Keratinocyte (primary cell): ENCODE results near the gene AGFG1. TPM values are rescaled to one million over a fixed set of nuclear protein-coding genes. Genes with fewer than 3 reads are reported as not detected.
"Not testable (repeated sequence)": the region's sequence is repeated elsewhere in the genome, so short reads cannot be mapped to it uniquely, and the experiment has no call there.

Source experiments
- DNase-seq: peaks from one replicate; pipeline ENCODE4 v3.0.0-alpha.2; 2011; ENCODE audit warnings: low read depth, missing footprints, low spot score
- FAIRE-seq: peaks from 2 replicates; lab custom pipeline; 2011; peaks lifted over from hg19 to GRCh38; lab: Jason Lieb, UNC
- H2AFZ ChIP-seq: 2 replicates; pipeline ENCODE4 v1.6.0; 2012; ENCODE audit warnings: low read length, control low read depth, inconsistent platforms; ENCODE audit not compliant: control insufficient read depth
- H3K27ac ChIP-seq: 2 replicates; pipeline ENCODE4 v1.5.1; 2011; ENCODE audit warnings: low read length; ENCODE audit not compliant: control insufficient read depth, insufficient read depth
- H3K27me3 ChIP-seq: 3 replicates; pipeline ENCODE4 v1.6.0; 2011; ENCODE audit warnings: low read length; ENCODE audit not compliant: control insufficient read depth, insufficient read depth; ENCODE audit errors: extremely low read depth
- H3K36me3 ChIP-seq, 2 experiments: 2 replicates in 1 of 2; 3 replicates in 1 of 2; pipeline ENCODE4 v1.5.1; 2011; ENCODE audit warnings: low read length in 2 of 2, mild to moderate bottlenecking in 1 of 2; ENCODE audit not compliant: control insufficient read depth in 2 of 2, insufficient read depth in 2 of 2; ENCODE audit errors: extremely low read depth in 1 of 2
- H3K4me1 ChIP-seq: 3 replicates; pipeline ENCODE4 v1.5.1; 2011; ENCODE audit warnings: low read length; ENCODE audit not compliant: control insufficient read depth, insufficient read depth; ENCODE audit errors: extremely low read depth
- H3K4me2 ChIP-seq: 3 replicates; pipeline ENCODE4 v1.6.0; 2011; ENCODE audit warnings: low read depth, low read length; ENCODE audit not compliant: control insufficient read depth, insufficient read depth; ENCODE audit errors: extremely low read depth
- H3K4me3 ChIP-seq, 3 experiments: fragments of 200-600 bp in 1 of 3; sonication (generic) in 1 of 3; 2 replicates in 2 of 3; 3 replicates in 1 of 3; pipeline ENCODE4 v1.5.1; 2011 to 2016; ENCODE audit warnings: low read length in 3 of 3, mild to moderate bottlenecking in 3 of 3, control low read depth in 2 of 3, inconsistent platforms in 1 of 3, low read depth in 1 of 3, mixed read lengths in 1 of 3, mixed run types in 1 of 3, moderate library complexity in 1 of 3; ENCODE audit not compliant: control insufficient read depth in 2 of 3, insufficient read depth in 2 of 3; ENCODE audit errors: extremely low read depth in 1 of 3
- H3K79me2 ChIP-seq: 2 replicates; pipeline ENCODE4 v1.6.0; 2012; ENCODE audit warnings: low read length; ENCODE audit not compliant: control insufficient read depth, insufficient read depth
- H3K9ac ChIP-seq: 3 replicates; pipeline ENCODE4 v1.6.0; 2011; ENCODE audit warnings: low read length; ENCODE audit not compliant: control insufficient read depth, insufficient read depth; ENCODE audit errors: extremely low read depth
- H3K9me1 ChIP-seq: 3 replicates; pipeline ENCODE4 v1.6.0; 2011; ENCODE audit warnings: low read length; ENCODE audit not compliant: control insufficient read depth, insufficient read depth; ENCODE audit errors: extremely low read depth
- H3K9me3 ChIP-seq: 2 replicates; pipeline ENCODE4 v1.5.1; 2012; ENCODE audit warnings: low read depth, low read length; ENCODE audit not compliant: control insufficient read depth
- H4K20me1 ChIP-seq: 3 replicates; pipeline ENCODE4 v1.6.0; 2011; ENCODE audit warnings: low read length; ENCODE audit not compliant: control insufficient read depth, insufficient read depth; ENCODE audit errors: extremely low read depth
- CTCF ChIP-seq, 3 experiments: IDR thresholded peaks in 1 of 3; conservative IDR thresholded peaks in 1 of 3; optimal IDR thresholded peaks in 1 of 3; 2 replicates in 2 of 3; 3 replicates in 1 of 3; pipeline versions ENCODE3 to v1.5.1; 2011; ENCODE audit warnings: low read length in 3 of 3, mild to moderate bottlenecking in 3 of 3, moderate library complexity in 2 of 3, control low read depth in 1 of 3, inconsistent platforms in 1 of 3; ENCODE audit not compliant: insufficient read depth in 2 of 3; ENCODE audit errors: extremely low read depth in 1 of 3
- EZH2 ChIP-seq: IDR thresholded peaks from one replicate; pipeline ENCODE4 v1.6.1; 2012; ENCODE audit warnings: inconsistent platforms, mild to moderate bottlenecking, low read length, moderate library complexity
- dilution Hi-C: fragments of 300-500 bp; cut with MboI; formaldehyde crosslinking; loops from one replicate; pipeline ENCODE4 v1.7.0; 2020; ENCODE audit warnings: low sequenced_read_pairs; ENCODE audit not compliant: extremely low pct_ligation_motif_present
- polyA plus RNA-seq, 5 experiments: library from polyadenylated mRNA; depleted of rRNA in 3 of 5; stranded (reverse) in 3 of 5; stranded (forward) in 1 of 5; unstranded in 1 of 5; fragments of >200 nt; gene quantifications; 1 replicate in 1 of 5; 2 replicates in 3 of 5; 3 replicates in 1 of 5; pipeline versions ENCODE4 v1.2.1 to v1.2.3, GENCODE V29; 2011 to 2012; ENCODE audit warnings: missing spikeins in 2 of 5, low read depth in 1 of 5, low replicate concordance in 1 of 5

AGFG1 gene
- polyA plus RNA-seq, 1 donor (not counting 4 experiments of a cell fraction or from before 2014, with no cell fraction given): 111 TPM

GRCh38 chr2:227539465-227539956 is 67.6 kb downstream of the AGFG1 start:
- Histone ChIP-seq H3K9ac (no peak overlapping the region), H3K4me3 (no peak overlapping the region), H3K4me1 (no peaks in the 10 kb centered on the region), H3K4me2 (no peak overlapping the region), H3K36me3 (peaks cover 9 to 11% of the 10 kb centered on the region in 2 experiments), H3K27ac (no peak overlapping the region), H3K9me1 (no peaks in the 10 kb centered on the region), H2AFZ (no peak overlapping the region), H3K79me2 (peaks cover 2% of the 10 kb centered on the region), H3K27me3 (no peaks in the 10 kb centered on the region), H3K9me3 (no peaks in the 10 kb centered on the region), H4K20me1 (no peaks in the 10 kb centered on the region)
- FAIRE-seq (no peak), DNase-seq (no peak)
- dilution Hi-C loops: no loop called here
- TF ChIP-seq EZH2 (no peak), CTCF (optimal IDR thresholded peaks at IDR 0.05 in 1 of 3, IDR thresholded peaks at IDR 0.05 in 1 of 3, conservative IDR thresholded peaks at IDR 0.05 in 1 of 3; ENCODE audit: extremely low read depth in 1 of 3, insufficient read depth in 2 of 3, low read length in 3 of 3) (no peak)

- dilution Hi-C loops: not testable (repeated sequence)
These were observed 68.4 kb downstream of the AGFG1 start for GRCh38 chr2:227540352-227540751.

GRCh38 chr2:227545990-227546389 is 74.0 kb downstream of the AGFG1 start:
- Histone ChIP-seq H3K36me3 (peaks cover 4 to 6% of the 10 kb centered on the region in 2 experiments), H3K9me3 (no peaks in the 10 kb centered on the region), H3K27ac (no peak overlapping the region), H2AFZ (no peak overlapping the region), H3K4me3 (no peak overlapping the region), H3K4me1 (no peaks in the 10 kb centered on the region), H3K4me2 (no peak overlapping the region), H3K9ac (no peak overlapping the region), H3K79me2 (peaks cover 2% of the 10 kb centered on the region), H4K20me1 (no peaks in the 10 kb centered on the region), H3K27me3 (no peaks in the 10 kb centered on the region), H3K9me1 (no peaks in the 10 kb centered on the region)
- DNase-seq (no peak), FAIRE-seq (no peak)
- dilution Hi-C loops: no loop called here
- TF ChIP-seq CTCF (optimal IDR thresholded peaks at IDR 0.05 in 1 of 3, IDR thresholded peaks at IDR 0.05 in 1 of 3, conservative IDR thresholded peaks at IDR 0.05 in 1 of 3; ENCODE audit: extremely low read depth in 1 of 3, insufficient read depth in 2 of 3, low read length in 3 of 3) (peak in 2 of 3 experiments; percentile 27 to 28), EZH2 (no peak)

More at GRCh38 chr2:227540352-227540751, 68.4 kb downstream of the AGFG1 start:
- H3K79me2 ChIP-seq, FAIRE-seq, H3K36me3 ChIP-seq, H3K4me3 ChIP-seq, H2AFZ ChIP-seq, H3K9me1 ChIP-seq, H3K27me3 ChIP-seq, H3K4me2 ChIP-seq, H3K9ac ChIP-seq, DNase-seq, H3K9me3 ChIP-seq, H4K20me1 ChIP-seq, H3K4me1 ChIP-seq, H3K27ac ChIP-seq: not testable (repeated sequence)
